HUES64 (cell line): ENCODE results near the gene FBXO24.
"Not testable (repeated sequence)": the region's sequence is repeated elsewhere in the genome, so short reads cannot be mapped to it uniquely, and the experiment has no call there.

ENCODE experiments used
- H3K27ac ChIP-seq: 2 replicates; pipeline ENCODE4 v1.7.0; 2013; ENCODE audit warnings: low read depth, low read length, inconsistent platforms
- H3K27me3 ChIP-seq: 2 replicates; pipeline ENCODE4 v1.6.1; 2013; ENCODE audit warnings: mild to moderate bottlenecking, low read length; ENCODE audit not compliant: insufficient read depth
- H3K36me3 ChIP-seq: 2 replicates; pipeline ENCODE4 v1.6.1; 2013; ENCODE audit warnings: mild to moderate bottlenecking, low read length; ENCODE audit not compliant: insufficient read depth
- H3K4me1 ChIP-seq: 2 replicates; pipeline ENCODE4 v1.6.1; 2013; ENCODE audit warnings: mild to moderate bottlenecking, low read length, moderate library complexity; ENCODE audit not compliant: insufficient read depth
- H3K4me3 ChIP-seq: 2 replicates; pipeline ENCODE4 v1.5.1; 2013; ENCODE audit warnings: mild to moderate bottlenecking, low read length, moderate library complexity
- H3K9ac ChIP-seq: 2 replicates; pipeline ENCODE4 v1.6.1; 2013; ENCODE audit warnings: mild to moderate bottlenecking, low read depth, low read length
- H3K9me3 ChIP-seq: 2 replicates; pipeline ENCODE4 v1.6.1; 2013; ENCODE audit warnings: low read depth, low read length; ENCODE audit not compliant: insufficient read depth
- WGBS: fragments of 150-250, 120-280 bp; methylation state at CpG from one replicate; pipeline ENCODE4 v1.1.7; 2013; ENCODE audit warnings: missing lambda C conversion rate; 5-methylcytosine and 5-hydroxymethylcytosine counted together

FBXO24 gene

DNA sequence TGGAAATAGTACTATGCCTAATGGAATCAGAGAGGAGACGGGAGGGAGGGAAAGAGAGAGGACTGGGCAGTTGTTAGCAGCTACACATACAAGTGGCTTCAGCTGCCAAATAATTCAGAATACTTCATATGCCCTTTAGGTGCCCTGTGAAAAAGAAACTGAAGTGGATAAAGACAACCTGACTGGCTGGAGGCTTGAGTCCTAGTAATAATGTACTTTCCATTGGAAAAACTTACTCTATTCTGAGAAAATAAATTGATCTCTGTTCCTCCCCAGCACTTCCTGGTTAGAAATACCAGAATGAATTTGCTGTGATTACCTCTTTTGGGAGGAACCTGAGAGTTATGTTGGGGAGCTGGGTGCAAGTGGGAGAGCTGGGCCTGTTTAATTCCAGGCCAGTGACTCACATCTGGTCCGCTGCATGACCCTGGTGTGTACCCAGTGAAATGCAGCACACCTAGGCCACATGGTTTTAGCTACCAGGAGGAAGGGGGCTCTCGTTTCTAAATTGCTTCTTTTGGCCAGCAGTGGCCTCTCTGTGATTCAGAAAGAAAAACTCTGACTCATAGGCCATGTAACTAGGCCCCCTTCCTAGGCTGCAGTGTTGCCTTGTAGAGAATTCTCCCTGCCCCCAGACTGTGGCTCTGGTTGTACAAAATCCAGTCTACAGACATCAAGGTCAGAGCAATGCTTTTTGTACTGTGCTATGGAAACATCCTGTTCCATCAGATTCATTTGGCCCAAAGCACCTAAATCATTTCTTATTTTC, 40.6 kb upstream of the FBXO24 start:
- H3K27me3 ChIP-seq, result no peaks in the 10 kb centered on the region
- peaks cover 11% of the 10 kb centered on the region for H3K36me3 ChIP-seq
- peak overlapping the region; percentile 76 for H3K27ac ChIP-seq
- WGBS, result 50% methylated on average over 3 of the region's 3 CpGs
- no peak overlapping the region for H3K4me3 ChIP-seq
- H3K9ac ChIP-seq, result peak overlapping the region; percentile 63
- peaks cover 54% of the 10 kb centered on the region for H3K4me1 ChIP-seq
- H3K9me3 ChIP-seq, result no peaks in the 10 kb centered on the region

DNA sequence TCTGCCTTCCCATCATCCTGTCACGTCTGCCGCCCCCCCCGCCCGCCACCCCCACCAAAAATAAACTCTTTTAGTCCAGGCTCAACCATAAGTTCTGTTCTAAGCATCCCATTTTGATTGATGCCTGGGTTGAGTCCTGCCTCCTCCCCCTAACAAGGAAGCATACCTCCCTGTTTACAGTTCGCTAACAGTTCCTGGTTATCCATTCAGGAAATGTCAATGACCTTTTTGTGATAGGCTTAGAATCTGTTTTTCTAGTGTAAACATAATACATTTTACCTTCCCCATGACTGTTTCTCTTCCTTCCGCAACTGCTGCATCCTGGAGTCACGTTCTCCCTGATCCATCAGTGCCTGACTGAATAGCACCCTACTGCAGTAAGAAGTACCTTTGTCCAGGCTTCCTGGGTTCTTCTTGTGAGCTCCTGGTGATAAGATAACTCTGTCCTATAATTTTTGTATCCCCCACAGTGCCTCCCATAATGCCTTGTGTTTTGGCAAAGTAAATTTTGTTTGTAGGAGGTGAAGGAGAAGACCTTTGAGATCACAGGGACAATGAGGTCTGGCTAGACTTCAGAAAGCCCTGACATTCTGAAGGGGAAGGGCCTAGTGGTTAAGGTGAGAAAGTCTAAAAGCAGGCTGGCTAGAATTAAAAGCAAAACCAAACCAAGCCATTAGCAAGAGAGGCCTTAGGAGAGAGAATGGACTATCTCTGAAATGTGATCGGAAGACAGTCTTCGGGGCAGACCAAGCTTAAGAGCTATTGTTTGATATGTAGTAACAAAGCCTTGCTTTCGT, 39.8 kb upstream of the FBXO24 start:
- Histone ChIP-seq H3K27ac (peak overlapping the region; percentile 76), H3K36me3 (peaks cover 13% of the 10 kb centered on the region), H3K27me3 (no peaks in the 10 kb centered on the region), H3K9ac (peak overlapping the region; percentile 63; the same call in 1 of the 2 replicates), H3K4me3 (no peak overlapping the region), H3K9me3 (no peaks in the 10 kb centered on the region), H3K4me1 (peaks cover 51% of the 10 kb centered on the region)
- 70% methylated on average over 10 of the region's 10 CpGs for WGBS

DNA sequence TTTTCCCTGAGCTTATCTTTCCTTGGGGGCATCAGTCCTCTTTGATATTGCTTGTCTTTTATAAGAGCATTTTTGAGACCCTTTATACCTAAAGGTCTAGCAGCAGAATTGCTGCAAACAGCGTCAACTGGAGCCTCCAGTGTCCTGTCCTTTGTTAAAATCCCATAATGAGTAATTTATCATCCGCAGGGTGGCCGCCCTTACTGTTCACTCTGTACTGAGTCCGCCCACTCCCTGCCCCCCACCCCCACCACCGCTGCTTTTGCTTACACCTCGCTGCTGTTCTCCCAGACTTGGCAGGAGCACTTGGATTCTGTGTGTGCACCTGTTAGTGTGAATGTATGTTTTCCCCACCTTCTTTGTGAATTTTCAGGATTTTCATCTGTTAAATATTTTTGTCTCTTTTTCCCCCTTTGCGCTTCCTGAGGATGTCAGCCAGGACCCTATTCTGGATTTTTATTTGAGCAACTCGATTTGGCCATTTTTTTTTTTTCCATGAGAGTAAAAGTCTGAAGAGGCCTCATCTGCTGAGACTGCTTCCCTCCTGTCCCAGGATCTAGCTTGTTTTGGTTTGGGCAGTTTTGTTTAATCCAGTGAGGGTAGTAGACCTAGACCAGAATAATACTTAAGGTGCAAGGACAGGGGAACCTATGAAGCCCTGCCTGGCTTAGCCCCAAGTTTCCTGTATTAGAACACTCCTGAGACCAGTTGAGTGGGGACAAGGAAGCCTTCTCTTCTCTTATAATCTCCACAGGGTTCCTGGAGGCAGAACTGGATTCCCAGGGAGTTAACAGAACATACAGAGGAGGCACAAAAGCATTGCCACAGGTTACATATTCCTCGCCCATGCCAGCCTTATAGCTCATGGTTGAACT, 39.0 kb upstream of the FBXO24 start:
- Histone ChIP-seq H3K36me3 (peaks cover 13% of the 10 kb centered on the region), H3K9ac (no peak overlapping the region), H3K4me1 (peaks cover 46% of the 10 kb centered on the region), H3K4me3 (no peak overlapping the region), H3K27ac (peak overlapping the region; percentile 19; the same call in 1 of the 2 replicates), H3K9me3 (no peaks in the 10 kb centered on the region), H3K27me3 (no peaks in the 10 kb centered on the region)
- 84% methylated on average over 9 of the region's 9 CpGs for WGBS

DNA sequence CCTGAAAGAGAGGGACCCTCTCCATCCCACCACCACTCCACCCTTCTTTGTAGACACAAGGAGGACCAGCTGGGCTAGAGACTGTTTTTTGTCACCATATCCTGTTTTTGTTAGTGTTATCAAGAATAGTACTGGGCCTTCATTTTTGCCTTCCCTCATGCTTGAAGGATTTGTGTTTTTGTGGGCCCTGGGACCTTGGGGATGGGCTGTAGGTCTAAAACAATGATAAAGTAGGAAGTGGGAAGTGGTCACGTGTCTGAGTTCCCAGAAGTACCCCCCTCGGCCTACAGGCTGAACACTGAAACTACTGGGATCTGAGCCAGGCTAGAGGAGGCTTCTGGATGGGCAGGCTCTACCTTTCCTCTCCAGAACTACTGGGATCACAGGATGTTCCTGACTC, 38.3 kb upstream of the FBXO24 start:
- no peak overlapping the region for H3K9ac ChIP-seq
- no peaks in the 10 kb centered on the region for H3K27me3 ChIP-seq
- no peak overlapping the region for H3K4me3 ChIP-seq
- H3K4me1 ChIP-seq, result peaks cover 39% of the 10 kb centered on the region
- peak overlapping the region; percentile 19; the same call in 1 of the 2 replicates for H3K27ac ChIP-seq
- 75% methylated on average over 2 of the region's 2 CpGs for WGBS
- H3K9me3 ChIP-seq, result no peaks in the 10 kb centered on the region
- peaks cover 13% of the 10 kb centered on the region for H3K36me3 ChIP-seq

DNA sequence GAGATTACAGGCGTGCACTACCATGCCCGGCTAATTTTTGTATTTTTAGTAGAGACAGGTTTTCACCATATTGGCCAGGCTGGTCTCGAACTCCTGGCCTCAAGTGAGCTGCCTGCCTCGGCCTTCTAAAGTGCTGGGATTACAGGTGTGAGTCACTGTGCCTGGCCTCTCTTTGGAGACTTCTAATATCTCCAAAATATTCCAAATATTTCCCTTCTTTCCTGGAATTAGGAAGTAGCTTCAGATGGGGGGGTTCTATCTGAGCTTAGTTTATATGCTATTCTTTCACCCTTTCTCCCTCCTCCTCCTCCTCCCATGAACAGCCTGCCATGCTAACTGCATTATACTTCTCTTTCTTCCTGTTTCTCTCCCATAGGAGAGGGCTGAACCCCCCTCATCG, 37.7 kb upstream of the FBXO24 start:
- not testable (repeated sequence) for H3K9ac ChIP-seq, H3K4me3 ChIP-seq, H3K9me3 ChIP-seq, H3K27ac ChIP-seq, H3K27me3 ChIP-seq
- Histone ChIP-seq H3K4me1 (peaks cover 37% of the 10 kb centered on the region), H3K36me3 (peaks cover 14% of the 10 kb centered on the region)
- 92% methylated on average over 5 of the region's 5 CpGs for WGBS

DNA sequence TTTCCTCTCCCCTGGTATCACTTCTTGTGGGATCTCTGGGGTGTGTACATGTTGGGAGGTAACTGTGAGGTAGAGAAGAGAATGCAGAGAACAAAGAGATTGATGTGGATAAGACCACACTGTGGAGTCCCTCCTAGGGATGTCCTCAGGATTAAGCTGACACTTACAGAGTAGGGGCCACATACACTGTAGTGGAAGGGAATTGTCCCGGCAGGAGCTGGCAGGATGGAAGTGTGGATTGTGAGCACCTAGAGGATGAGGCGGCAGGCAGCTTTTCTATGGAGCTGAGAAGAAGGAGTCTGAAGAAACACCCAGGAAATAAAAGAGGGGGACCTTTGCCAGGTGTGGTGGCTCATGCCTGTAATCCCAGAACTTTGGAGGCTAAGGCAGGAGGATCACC, 33.6 kb upstream of the FBXO24 start:
- WGBS, result 95% methylated on average over 2 of the region's 2 CpGs
- peaks cover 28% of the 10 kb centered on the region for H3K36me3 ChIP-seq

DNA sequence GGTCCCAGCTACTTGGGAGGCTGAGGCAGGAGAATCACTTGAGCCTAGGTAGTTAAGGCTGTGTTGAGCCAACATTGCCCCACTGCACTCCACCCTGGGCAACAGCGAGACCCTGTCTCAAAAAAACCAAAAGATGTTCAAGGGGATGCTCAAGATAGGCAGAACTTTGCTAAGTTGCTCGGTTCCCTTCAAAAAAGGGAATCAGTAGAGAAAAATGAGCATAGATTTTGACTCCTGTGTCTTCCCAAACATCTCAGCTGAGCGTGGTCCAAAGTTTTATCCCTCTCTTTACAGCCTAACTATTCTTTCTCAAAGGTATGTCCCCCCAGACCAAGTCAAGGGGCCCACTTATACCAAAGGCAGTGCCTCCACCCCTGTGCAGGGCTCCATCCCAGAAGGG, 33.1 kb upstream of the FBXO24 start:
- Histone ChIP-seq H3K9me3 (no peaks in the 10 kb centered on the region), H3K27ac (no peak overlapping the region), H3K36me3 (peaks cover 28% of the 10 kb centered on the region), H3K4me1 (no peaks in the 10 kb centered on the region), H3K9ac (no peak overlapping the region), H3K27me3 (no peaks in the 10 kb centered on the region), H3K4me3 (no peak overlapping the region)
- 93% methylated on average over 3 of the region's 3 CpGs for WGBS

More for the DNA sequence above, 33.6 kb upstream of the FBXO24 start:
- Histone ChIP-seq H3K9ac (no peak overlapping the region), H3K9me3 (no peaks in the 10 kb centered on the region), H3K4me1 (no peaks in the 10 kb centered on the region; the same call in 1 of the 2 replicates), H3K27me3 (no peaks in the 10 kb centered on the region), H3K27ac (no peak overlapping the region), H3K4me3 (no peak overlapping the region)

DNA sequence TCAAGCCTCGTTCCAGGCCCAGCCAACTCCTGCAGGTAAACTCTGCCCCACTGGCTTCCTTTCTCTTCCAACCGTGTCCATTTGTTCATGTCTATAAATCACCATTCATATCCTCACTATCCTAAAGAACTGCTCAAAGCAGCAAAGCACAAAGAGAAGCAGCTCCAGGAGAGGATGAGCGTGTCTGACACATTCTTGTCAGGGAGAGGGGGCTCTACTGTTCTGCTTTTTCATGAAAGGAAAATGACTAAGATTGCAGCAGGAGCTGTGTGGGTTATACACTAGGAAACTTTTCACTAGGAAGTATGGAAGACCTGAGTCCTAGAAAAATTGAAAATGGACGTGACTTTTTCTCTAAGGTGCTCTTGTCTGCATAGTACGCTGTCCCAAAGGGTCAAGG, 30.4 kb upstream of the FBXO24 start:
- Histone ChIP-seq H3K4me3 (no peak overlapping the region), H3K36me3 (peaks cover 16% of the 10 kb centered on the region), H3K9ac (no peak overlapping the region), H3K27me3 (no peaks in the 10 kb centered on the region), H3K9me3 (no peaks in the 10 kb centered on the region), H3K27ac (no peak overlapping the region), H3K4me1 (no peaks in the 10 kb centered on the region)
- 93% methylated on average over 5 of the region's 5 CpGs for WGBS

DNA sequence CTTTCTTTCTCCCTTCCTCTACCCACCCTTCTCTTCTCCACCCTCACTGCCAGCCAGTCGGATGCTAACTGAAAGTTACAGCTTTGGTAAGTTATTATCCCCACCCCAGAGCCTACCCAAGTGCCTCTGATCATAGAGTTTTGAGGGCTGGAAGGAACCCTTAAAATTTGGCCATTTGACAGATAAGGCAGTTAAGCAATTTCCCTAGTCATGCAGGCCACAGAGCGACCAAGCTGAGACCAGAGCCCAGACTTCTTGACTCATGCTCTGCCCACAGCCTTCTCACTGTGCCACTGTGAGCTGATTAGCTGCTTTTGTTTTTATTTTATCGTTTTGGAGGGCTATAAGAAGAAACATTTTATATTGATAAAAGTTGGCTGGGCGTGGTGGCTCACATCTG, 29.6 kb upstream of the FBXO24 start:
- Histone ChIP-seq H3K9me3 (no peaks in the 10 kb centered on the region), H3K4me1 (no peaks in the 10 kb centered on the region), H3K4me3 (no peak overlapping the region), H3K36me3 (peaks cover 15% of the 10 kb centered on the region), H3K27ac (no peak overlapping the region), H3K27me3 (no peaks in the 10 kb centered on the region), H3K9ac (no peak overlapping the region)
- 93% methylated on average over 4 of the region's 4 CpGs for WGBS

DNA sequence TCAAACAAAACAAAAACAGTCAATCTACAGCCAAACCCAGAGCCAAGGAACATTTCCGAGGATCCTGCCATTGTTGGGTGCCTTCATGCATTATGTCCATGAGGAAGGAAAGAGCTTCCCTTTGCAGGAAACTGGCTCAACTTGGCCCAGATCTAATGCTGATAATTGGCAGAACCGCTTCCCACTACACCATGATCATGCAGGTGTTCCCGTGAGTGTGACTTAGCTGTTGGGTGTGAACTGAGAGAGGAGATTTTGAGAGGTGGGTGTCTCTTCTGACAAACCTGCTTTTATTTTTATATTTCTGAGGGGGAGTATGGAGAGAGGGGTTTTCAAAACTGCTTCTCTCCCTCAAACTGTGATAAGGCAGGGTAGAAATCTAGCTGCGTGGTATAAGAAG, 27.0 kb upstream of the FBXO24 start:
- Histone ChIP-seq H3K9ac (no peak overlapping the region), H3K36me3 (peaks cover 13% of the 10 kb centered on the region), H3K27me3 (no peaks in the 10 kb centered on the region), H3K4me1 (no peaks in the 10 kb centered on the region), H3K9me3 (no peaks in the 10 kb centered on the region), H3K27ac (no peak overlapping the region), H3K4me3 (no peak overlapping the region)
- WGBS, result 94% methylated on average over 4 of the region's 4 CpGs
